NCI-H524 treated with DMSO at 0.1 percent for 48 hours (cell line): ENCODE results near the gene PLAC9.
"Not testable (repeated sequence)": the region's sequence is repeated elsewhere in the genome, so short reads cannot be mapped to it uniquely, and the experiment has no call there.

ENCODE experiments used
- DNase-seq: peaks from one replicate; lab custom pipeline; 2025; lab: John Stamatoyannopoulos, UW

PLAC9 gene

GRCh38 chr10:80139265-80139664 is 6.7 kb downstream of the PLAC9 start:
- DNase-seq: no peak

- DNase-seq: no peak
These were observed 7.7 kb downstream of the PLAC9 start for GRCh38 chr10:80140251-80140650.

- DNase-seq: no peak
These were observed 9.3 kb downstream of the PLAC9 start for GRCh38 chr10:80141696-80142460.

- DNase-seq: no peak
These were observed 11.7 kb downstream of the PLAC9 start for GRCh38 chr10:80144067-80144695.

GRCh38 chr10:80144696-80145131 is 12.2 kb downstream of the PLAC9 start:
- no peak for DNase-seq

GRCh38 chr10:80145406-80146308 is 13.1 kb downstream of the PLAC9 start:
- DNase-seq: not testable (repeated sequence)

- no peak for DNase-seq
These were observed 14.4 kb downstream of the PLAC9 start for GRCh38 chr10:80146918-80147317.

- DNase-seq: no peak
These were observed 15.8 kb downstream of the PLAC9 start for GRCh38 chr10:80148166-80148805.

GRCh38 chr10:80149123-80149522 is 16.6 kb downstream of the PLAC9 start:
- DNase-seq: no peak

- no peak for DNase-seq
These were observed 17.6 kb downstream of the PLAC9 start for GRCh38 chr10:80150172-80150571.

GRCh38 chr10:80152820-80153219 is 20.3 kb downstream of the PLAC9 start:
- no peak for DNase-seq

- no peak for DNase-seq
These were observed 20.9 kb downstream of the PLAC9 start for GRCh38 chr10:80153460-80153859.

- DNase-seq: no peak
These were observed 22.1 kb downstream of the PLAC9 start for GRCh38 chr10:80154626-80154977.

- DNase-seq: no peak
These were observed 22.6 kb downstream of the PLAC9 start for GRCh38 chr10:80154978-80155695.

GRCh38 chr10:80155696-80156215 is 23.2 kb downstream of the PLAC9 start:
- no peak for DNase-seq

GRCh38 chr10:80156216-80156615 is 23.7 kb downstream of the PLAC9 start:
- no peak for DNase-seq

GRCh38 chr10:80157561-80157960 is 25.0 kb downstream of the PLAC9 start:
- no peak for DNase-seq

- DNase-seq: no peak
These were observed 25.6 kb downstream of the PLAC9 start for GRCh38 chr10:80158126-80158525.

- DNase-seq: no peak
These were observed 26.1 kb downstream of the PLAC9 start for GRCh38 chr10:80158598-80159127.

- no peak for DNase-seq
These were observed 26.8 kb downstream of the PLAC9 start for GRCh38 chr10:80159166-80159873.
